NCI-H748 treated with DMSO at 0.1 percent for 48 hours (cell line): ENCODE results near the gene MINAR2.

ENCODE experiments used
- DNase-seq: peaks from one replicate; lab custom pipeline; 2025; lab: John Stamatoyannopoulos, UW

Gene MINAR2

DNA sequence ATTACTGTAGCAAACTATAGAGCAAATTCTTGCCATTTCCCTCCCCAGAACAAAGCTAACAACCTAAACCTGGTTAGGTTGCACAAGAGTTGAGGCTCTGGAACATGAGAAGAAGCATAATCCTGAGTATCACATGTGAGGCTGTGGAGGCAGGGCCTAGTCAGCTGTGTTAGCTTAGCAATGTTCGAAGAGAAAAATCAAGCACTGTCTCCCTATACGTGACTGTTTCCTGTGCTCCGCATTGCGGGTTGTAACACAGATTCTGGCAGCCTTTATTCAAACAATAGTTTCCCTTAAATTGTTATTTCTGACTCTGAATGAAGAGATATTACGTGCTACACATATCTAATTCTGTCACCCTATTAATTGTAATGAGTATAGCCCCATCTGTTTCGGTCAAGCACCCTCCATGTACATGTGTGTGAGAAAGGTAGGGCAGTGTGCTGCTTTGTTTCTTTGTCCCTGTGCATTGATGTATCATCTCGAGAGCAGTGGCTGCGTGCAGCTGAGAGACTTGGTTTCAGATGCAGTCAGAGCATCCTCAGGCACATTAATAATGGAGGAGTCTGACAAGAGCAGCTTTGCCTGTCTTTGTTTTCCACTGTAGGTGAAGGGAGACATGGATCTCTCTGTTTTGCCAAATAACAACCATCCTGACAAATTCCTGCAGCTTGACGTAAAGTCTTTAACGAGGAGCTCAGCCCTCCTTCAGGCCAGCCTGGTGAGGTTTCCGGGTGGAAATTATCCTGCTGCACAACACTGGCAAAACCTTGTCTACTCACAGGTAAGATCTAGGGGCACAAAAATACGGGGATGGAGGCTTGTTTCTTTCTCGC lies at the start of gene MINAR2:
TSS of gene MINAR2 (plus strand) at position 523 of the 836 bp plus-strand sequence. CDS start at position 620, 97 bp downstream.
- DNase-seq: no peak

DNA sequence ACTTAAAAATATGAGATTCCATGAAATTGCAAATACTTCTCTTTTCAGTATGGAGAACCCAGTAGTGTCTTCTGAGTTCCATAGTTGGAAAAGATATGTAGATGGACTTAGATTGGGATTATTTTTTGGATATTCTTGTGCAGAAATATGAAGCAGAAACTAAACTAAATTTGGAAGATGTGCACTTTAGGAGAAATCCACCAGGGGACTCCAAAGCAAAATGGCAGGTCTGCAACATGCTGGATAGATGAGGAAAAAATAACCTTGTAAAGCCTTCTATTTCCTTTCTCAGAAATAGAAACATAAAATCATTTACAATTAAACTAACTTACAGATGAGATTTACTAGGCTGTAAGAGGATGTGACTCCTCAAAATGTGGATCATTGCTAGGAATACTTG lies 49.2 kb upstream of the MINAR2 start:
- no peak for DNase-seq

DNA sequence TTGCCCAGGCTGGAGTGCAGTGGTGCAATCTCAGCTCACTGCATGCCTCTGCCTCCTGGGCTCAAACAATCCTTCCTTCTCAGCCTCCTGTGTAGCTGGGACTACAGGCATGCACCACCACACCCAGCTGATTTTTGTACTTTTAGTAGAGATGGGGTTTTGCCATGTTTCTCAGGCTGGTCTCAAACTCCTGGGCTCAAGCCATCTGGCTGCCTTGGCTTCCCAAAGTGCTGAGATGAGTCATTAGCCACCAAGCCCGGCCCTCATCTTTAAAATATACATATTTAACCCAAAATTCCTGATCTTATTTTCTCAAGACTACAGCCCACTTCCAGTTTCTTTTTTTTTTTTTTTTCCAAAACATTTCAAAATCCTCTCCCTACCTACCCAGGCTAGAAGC lies 31.7 kb upstream of the MINAR2 start:
- no peak for DNase-seq

- no peak for DNase-seq
These were observed 31.2 kb upstream of the MINAR2 start for GRCh38 chr5:129716651-129717050.

GRCh38 chr5:129717751-129718310 lies 30.1 kb upstream of the MINAR2 start:
- DNase-seq: no peak

GRCh38 chr5:129718471-129719090 lies 29.3 kb upstream of the MINAR2 start:
- DNase-seq: no peak

- no peak for DNase-seq
These were observed 23.7 kb upstream of the MINAR2 start for GRCh38 chr5:129724222-129724621.

- DNase-seq: no peak
These were observed 23.2 kb upstream of the MINAR2 start for GRCh38 chr5:129724647-129725046.

- no peak for DNase-seq
These were observed 8.1 kb upstream of the MINAR2 start for GRCh38 chr5:129739773-129740172.

DNA sequence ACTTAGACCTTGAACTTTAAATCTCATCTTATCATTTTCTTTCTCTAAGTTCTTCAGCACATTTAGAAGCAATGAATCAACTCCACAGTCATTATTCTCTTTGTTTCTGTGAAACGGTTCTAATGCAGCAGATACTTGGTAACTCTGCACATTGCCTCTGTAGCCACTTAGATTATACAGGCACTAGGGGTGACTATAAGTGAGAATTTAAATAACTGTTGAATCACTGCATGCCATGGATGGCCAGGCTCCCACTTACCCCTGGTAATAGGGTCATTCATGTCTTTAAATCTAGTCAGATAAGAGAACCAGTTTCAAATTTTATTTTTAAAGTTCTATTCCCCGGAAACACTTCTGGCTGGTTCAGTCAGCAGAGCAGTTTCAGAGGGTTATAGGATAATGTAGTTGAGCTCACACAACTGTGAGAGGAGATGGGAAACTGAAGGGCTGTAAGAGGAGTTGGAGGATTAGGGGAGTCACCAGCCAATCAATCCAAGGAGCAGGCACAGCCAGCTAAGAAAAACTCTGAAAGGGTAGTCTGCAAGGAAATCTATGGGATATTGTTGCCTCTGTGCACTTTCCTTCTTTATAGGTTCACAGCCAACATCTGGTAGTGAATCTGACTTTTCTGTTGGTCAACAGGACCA lies 4.2 kb upstream of the MINAR2 start:
- no peak for DNase-seq

- no peak for DNase-seq
These were observed 1.9 kb upstream of the MINAR2 start for GRCh38 chr5:129745997-129746396.

GRCh38 chr5:129746876-129747275 lies 1.0 kb upstream of the MINAR2 start:
- no peak for DNase-seq

DNA sequence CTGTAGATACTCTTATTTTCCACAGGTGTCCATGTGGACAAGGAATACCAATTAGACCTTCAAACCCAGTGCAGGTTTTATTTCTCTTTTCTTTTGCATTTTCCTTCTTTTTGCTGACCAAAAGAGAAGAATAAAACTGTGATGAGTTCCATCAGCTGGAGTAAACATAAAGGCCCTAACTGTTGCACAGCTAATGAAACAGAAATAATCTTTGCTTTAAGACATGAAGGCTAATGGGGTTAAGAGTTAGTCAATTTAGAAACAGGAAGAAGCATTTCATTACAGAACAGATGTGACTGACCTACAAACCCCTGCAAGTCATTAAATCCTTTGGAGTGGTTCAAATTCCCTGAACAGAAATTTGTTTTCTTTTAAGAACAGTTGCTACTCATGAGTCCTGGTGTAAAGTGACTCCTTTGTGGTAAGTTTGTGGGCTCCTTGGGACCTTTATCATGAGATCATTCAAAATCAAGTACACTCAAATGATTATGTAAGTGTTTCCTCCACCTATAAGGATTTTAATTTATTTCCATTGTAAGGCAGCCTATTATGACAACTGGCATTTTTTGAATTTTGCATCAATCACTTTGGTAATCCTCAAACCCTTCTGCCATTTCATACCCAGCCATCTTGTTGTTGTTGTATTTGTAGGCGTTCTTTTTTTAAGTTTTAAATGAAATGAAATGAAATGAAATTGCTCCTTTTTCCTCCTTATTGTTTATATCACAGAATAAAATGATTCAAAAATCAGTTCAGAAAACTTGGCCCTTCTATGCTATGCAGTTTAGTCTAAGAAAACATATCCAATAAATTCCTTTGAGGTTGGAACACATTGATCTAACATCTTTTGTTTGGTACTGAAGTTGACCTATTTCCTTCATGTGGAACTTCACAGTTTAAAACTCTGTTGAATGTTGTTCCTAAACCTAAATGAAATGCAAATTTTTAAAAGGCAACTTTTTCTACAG lies 1.3 kb downstream of the MINAR2 start:
- DNase-seq: no peak

- no peak for DNase-seq
These were observed 12.9 kb downstream of the MINAR2 start for GRCh38 chr5:129760636-129761325.

- no peak for DNase-seq
These were observed 15.8 kb downstream of the MINAR2 start for GRCh38 chr5:129763651-129764050.

DNA sequence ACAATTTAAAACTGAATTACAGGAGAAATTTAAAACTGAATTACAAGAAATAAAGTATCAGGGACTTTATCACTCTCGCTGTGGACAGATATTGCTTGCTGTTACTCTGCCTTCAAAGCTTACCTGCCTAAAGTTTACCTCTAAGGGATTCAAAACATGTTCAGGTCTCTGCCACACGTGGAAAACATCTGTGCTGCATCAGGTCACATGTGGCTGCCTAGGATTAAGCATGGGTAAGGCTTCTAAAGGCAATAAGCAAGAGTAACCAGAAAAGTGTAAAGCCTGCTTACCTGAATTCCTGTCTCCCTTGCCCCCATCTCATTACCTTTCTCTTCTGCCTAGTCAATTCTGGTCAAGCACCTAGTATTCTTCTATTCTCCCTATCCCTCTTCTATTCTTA lies 18.9 kb downstream of the MINAR2 start:
- DNase-seq: no peak

- peak; percentile 81 for DNase-seq
These were observed 20.1 kb downstream of the MINAR2 start for GRCh38 chr5:129767927-129768380.

- no peak for DNase-seq
These were observed 20.8 kb downstream of the MINAR2 start for GRCh38 chr5:129768735-129769134.

GRCh38 chr5:129770024-129770820 lies 22.3 kb downstream of the MINAR2 start:
- no peak for DNase-seq
